ENCODE measurements around the gene CDC23.

The CDC23 gene

DNA sequence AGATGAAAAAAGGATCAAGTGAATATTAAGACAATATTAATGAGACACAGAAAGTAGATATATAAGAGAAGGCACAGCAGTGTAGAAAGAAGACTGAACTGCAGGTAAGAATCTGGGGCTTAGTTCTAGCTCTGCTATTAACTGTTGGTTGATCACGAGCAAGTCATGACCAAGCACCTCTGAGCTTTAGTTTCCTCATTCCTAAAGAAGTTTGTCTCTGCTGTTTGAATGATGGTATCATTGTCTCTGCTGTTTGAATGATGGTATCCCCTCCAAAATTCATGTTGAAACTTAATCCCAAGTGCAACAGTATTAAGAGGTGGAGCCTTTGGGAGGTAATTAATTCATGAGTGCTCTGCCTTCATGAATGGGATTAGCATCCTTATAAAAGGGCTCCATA lies 71.4 kb downstream of the CDC23 start:
- DNase-seq (ENCODE audit: low spot score), result no peak

- no peak for DNase-seq (ENCODE audit: low spot score)
Observed at GRCh38 chr5:138140268-138140667, 72.9 kb downstream of the CDC23 start.

GRCh38 chr5:138139781-138140090 lies 73.4 kb downstream of the CDC23 start:
- no peak for DNase-seq (ENCODE audit: low spot score)

- no peak for DNase-seq (ENCODE audit: low spot score)
Observed at GRCh38 chr5:138138949-138139780, 74.0 kb downstream of the CDC23 start, which contains the start of gene NME5. Gene NME5 (minus strand): TSS chr5:138139428. CDS start chr5:138138780, 648 bp downstream.

Data from hematopoietic multipotent progenitor cell treated with erythropoietin and hydrocortisone succinate and interleukin-3 and kit ligand, for 15 days (in vitro differentiated cells).